Testis (tissue), 2 donors: Measurements from ENCODE around the gene RAD50.

Source experiments
- POLR2A ChIP-seq: fragments of 450-650 bp; IDR thresholded peaks from one replicate; pipeline ENCODE4 v1.6.1; 2017; ENCODE audit warnings: antibody characterized with exemption, mild to moderate bottlenecking, moderate library complexity
- TF ChIP-seq, protein P1 (sequence below), 3 experiments: fragments of 450-650 bp in 2 of 3; fragments of 200-600 bp in 1 of 3; sonication (generic) in 1 of 3; IDR thresholded peaks; one replicate each; pipeline ENCODE4 v1.5.1; 2016 to 2019; ENCODE audit warnings: antibody characterized with exemption in 3 of 3, mild to moderate bottlenecking in 2 of 3, moderate library complexity in 1 of 3

DNA sequence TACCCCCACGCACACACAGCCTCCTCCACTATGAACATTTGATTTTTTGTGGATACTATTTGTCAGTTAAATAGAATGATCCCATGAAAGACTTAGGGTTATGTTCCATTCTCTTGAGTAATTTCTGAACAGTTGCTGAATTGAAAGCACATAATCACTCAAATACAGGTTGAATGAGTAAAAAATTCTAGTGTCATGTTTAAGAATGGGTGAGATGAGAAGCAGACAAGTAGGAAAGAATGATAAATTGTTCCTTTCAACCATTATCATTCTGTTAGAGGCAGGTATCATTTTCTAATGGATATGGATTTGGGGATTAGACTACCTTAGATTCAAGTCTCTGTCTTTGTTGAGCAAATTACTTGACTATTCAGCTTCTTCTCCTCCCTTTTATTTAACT, 19.3 kb downstream of the RAD50 start:
- TF ChIP-seq, protein P1, sequence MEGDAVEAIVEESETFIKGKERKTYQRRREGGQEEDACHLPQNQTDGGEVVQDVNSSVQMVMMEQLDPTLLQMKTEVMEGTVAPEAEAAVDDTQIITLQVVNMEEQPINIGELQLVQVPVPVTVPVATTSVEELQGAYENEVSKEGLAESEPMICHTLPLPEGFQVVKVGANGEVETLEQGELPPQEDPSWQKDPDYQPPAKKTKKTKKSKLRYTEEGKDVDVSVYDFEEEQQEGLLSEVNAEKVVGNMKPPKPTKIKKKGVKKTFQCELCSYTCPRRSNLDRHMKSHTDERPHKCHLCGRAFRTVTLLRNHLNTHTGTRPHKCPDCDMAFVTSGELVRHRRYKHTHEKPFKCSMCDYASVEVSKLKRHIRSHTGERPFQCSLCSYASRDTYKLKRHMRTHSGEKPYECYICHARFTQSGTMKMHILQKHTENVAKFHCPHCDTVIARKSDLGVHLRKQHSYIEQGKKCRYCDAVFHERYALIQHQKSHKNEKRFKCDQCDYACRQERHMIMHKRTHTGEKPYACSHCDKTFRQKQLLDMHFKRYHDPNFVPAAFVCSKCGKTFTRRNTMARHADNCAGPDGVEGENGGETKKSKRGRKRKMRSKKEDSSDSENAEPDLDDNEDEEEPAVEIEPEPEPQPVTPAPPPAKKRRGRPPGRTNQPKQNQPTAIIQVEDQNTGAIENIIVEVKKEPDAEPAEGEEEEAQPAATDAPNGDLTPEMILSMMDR (IDR thresholded peaks at IDR 0.05) = no peak
- no peak for TF ChIP-seq POLR2A
